GM18870 (cell line): ENCODE measurements around the gene DIS3L2.

Experiments used
- ATAC-seq: cut with Tn5 transposase; IDR thresholded peaks from one replicate; pipeline ENCODE4 v1.9.1; 2021; ENCODE audit warnings: moderate library complexity; ENCODE audit not compliant: unreplicated experiment

Gene DIS3L2, protein sequence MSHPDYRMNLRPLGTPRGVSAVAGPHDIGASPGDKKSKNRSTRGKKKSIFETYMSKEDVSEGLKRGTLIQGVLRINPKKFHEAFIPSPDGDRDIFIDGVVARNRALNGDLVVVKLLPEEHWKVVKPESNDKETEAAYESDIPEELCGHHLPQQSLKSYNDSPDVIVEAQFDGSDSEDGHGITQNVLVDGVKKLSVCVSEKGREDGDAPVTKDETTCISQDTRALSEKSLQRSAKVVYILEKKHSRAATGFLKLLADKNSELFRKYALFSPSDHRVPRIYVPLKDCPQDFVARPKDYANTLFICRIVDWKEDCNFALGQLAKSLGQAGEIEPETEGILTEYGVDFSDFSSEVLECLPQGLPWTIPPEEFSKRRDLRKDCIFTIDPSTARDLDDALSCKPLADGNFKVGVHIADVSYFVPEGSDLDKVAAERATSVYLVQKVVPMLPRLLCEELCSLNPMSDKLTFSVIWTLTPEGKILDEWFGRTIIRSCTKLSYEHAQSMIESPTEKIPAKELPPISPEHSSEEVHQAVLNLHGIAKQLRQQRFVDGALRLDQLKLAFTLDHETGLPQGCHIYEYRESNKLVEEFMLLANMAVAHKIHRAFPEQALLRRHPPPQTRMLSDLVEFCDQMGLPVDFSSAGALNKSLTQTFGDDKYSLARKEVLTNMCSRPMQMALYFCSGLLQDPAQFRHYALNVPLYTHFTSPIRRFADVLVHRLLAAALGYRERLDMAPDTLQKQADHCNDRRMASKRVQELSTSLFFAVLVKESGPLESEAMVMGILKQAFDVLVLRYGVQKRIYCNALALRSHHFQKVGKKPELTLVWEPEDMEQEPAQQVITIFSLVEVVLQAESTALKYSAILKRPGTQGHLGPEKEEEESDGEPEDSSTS

DNA sequence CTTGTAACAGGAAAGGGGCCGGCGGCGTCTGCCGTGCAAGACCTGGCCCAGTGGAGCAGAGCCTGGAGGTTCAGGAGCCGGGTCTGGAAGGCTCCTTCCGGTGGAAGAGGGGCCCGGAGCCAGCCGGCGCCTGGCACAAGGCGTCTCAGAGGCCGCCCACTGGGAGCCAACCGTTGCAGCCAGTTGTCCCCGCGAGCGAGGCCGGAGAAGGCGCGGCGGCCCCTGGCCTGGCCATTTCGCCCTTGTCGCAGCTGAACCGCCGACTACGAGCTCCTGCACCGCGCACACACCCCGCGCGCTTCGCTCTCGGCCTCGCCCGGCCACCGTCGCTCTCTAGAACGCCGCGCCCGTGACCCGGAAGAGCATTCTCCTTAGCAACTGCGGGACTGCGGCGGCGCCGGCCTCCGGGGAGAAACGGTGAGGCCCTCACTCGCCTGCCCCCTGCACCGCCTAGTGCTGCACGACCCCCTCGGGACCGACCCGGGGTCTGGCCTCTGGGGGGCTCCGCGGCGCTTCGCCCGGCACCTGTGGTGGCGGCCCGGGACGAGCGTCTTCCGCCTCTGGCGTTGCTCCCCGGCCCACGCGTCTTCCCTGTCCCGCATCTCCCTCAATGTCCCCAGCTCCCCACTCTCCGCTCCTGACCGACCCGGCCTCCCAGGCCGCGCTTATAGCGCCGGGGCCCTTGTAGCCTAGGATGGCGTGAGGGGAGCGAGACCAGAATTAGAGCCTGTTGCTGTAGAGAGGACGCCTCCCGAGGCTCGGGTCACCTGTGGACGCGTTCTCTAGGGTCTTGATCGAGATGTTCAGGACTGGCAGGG is at the start of gene DIS3L2:
Gene DIS3L2, plus strand, starts transcription at position 365 of the 818 bp plus-strand sequence. CDS start 53,215 bp downstream, outside the sequence.
- ATAC-seq: no peak

DNA sequence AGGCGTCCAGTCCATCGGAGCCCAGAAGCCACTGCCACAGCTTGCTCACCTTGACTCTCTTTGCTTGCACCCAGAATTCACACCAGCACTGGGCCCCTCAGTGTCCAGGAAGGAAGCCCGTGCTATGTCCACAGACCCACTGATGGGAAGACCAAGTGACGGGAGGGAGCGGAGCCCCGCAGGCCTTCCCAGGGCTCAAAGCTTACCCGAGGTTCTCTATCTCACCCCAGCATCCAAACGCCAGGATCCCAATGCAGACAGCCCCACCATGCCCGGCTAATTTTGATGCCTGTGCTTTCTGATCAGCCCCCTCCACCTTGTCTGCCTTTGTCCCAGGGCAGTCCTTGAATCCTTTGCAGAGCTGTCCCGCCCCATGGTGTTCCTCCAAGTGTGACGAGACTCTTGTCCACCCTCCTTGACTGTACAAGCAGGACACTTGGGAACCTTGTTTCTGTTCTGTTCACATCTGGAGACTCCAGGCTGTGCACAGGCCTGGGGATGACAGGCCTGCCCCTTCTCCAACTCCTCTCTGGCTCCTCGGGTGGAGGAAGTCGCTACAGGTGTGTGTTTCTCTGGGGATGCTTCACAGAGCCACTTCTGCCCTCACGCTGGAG is 47.3 kb upstream of the DIS3L2 start:
- no peak for ATAC-seq

DNA sequence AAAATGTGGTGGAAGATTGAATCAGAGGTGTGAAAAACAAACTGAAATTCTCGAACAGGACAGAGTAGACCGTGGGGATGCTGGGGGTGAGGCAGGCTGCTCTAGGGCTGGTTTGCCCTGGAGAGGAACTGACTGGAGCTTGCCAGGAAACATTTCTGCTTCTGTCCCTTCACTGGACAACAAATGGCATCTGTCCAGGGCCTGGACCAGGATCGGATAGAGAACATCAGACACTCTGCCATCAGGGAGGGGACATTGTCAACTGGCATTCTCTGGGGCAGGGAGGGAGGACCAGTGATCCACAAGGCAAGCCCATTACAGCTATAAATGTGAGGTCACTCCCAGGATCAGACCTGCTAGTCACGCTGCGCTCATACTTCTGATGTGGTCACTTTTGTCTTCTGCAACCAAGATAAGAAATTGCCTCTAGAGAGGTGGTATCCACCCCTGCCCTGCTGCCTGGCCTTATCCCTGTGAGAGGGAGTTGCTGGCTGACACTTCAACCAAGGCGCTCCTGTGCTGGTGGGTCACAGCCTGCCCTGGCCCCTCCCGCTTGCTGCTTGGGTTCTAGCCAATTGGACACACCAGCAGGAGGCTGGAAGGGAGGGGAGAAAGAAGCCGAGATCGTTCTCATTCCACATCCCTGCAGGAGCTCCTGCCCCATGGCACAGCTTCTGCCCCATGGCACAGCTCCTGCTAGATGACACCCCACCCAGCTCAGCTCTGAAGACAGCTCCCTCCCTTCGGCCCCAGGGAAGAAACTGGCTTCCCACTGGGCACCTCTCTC is 44.0 kb upstream of the DIS3L2 start:
- no peak for ATAC-seq

DNA sequence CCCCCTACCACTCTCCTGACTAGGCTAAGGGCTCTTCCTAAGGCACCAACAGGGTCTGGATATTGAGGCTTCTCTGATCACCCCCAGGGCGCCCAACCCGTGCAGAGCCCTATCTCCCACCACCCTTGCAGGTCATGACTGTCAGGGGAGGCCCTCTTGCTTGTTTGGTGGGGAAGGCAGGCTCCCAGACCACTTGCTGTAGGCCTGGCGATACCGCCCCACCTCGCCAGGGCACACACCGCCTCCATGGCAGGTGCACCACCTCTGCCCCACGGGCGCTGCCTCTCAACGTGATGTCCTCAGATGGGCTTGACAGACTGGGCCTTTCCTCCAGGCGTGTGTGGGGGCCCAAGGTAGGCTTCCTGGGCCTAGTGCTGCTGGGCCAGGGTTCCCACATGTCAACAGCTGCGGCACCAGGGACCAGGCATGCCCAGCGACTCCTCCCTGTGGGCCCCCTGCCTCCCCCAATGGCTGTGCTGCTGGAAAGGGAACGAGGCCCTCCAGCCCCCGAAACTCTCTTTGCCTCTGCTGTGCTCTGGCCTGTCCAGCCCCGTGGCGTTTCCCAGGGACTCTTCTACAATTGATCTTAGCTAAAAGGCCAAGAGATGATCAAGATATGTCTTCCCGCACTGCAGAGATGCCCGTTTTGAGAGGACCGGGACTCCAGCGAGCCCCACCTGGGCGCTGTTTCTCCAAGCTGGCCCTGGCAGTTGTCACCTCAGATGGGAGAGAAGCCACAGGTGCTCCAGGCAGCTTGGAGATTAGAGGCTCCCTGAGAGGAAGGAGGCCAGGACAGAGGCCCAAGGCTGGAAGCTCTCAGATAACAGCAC is 42.8 kb upstream of the DIS3L2 start:
- no peak for ATAC-seq

DNA sequence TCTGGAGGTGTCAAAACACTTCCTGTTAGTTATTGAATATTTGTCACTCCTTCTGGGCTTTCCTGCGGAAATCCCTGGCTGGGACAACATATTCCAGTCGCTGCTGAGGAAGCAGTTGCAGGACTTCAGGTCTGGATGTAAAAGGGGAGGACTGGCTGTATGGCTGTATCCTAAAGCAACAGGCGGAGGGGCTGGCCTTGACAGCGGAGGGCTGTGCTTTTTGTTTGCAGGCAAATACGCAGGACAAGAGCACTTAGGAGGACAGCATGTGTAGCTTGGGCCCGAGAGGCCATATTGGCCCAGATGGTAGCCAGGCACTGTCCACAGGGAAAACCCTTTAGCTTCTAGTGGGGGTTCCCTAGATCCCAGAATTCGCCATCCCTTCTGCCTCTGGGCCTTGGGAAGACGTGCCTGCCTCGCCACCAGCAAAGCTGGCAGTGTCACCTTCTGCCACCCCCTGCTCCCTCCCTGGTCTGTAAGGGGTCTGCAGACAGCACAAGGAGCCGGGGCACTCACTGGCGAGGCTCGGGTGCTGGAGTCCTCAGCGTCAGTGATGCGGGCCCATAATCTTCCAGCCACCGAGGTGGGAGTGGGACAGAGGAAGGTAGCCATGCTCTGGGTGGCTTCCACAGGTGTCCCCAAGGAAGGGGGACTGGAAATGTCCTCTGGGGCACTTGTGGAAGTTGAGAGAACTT is 42.0 kb upstream of the DIS3L2 start:
- no peak for ATAC-seq

DNA sequence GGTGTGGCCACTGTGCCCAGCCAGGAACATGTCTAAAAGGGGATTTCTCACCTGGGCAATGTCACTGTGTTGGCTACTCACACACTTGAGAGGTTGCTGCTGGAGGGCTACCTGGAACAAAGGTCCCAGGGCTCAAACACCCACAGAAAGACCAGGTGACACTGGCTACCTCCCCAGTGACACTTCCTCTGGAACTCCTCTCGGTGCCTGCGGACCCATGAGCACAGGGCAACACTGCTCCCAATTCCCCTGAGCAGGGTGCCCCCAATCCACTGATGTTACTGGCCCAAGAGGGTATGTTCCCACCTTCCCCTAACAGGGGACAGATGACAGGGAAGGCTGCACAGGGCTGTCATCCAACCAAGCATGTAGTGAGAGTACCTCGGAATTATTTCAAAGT is 41.1 kb upstream of the DIS3L2 start:
- ATAC-seq: no peak

DNA sequence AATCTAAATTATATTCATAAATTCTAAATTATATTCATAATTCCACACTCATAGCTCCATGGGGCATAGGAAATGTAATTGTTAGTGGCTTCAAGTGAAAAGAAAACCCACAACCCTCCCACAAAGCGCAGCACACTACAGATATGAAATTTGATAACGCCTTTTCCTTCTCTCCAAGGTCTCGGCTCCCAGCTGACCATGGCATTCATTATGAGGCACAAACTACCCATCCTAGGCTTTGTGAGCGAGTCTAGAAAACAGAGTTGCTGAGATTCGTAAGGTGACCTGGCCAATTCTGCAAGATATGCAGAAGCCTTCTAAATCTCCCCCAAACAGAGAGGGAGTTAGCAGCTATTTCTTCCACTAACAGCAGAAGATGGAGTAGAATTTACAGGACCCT is 40.7 kb upstream of the DIS3L2 start:
- ATAC-seq: no peak

DNA sequence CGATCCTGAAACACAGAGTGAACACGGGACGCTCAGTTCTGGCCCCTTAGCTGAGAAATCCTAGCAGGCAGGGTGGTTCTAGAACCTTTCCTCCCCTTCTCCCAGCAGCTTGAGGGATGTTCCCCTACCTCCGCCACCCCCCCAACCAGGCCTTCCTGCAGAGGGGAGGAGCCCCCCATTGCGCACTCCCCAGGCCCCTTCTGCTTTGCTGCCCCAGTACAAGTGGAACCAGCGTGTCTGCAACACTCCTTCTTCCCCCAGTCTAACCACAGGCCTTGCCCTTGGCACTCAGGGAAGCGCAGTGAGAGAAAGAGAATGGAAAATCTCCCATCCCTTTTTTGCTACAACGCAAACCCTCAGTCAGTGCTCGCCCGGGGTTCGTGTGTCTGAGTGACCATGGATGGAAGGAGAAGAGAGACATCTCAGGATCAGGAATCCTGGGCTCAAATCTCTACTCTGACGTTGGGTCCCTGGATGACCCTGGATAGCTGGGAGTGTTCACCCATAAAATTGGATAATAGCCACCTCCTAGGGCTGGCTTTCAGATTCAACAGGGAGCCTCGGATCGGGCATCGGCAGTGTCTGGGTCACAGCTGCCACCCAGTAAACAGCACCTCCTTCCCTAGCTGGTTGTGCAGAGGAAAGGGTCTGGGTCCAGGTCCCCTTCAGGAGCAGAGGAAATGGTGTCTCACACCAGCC is 39.1 kb upstream of the DIS3L2 start:
- no peak for ATAC-seq

DNA sequence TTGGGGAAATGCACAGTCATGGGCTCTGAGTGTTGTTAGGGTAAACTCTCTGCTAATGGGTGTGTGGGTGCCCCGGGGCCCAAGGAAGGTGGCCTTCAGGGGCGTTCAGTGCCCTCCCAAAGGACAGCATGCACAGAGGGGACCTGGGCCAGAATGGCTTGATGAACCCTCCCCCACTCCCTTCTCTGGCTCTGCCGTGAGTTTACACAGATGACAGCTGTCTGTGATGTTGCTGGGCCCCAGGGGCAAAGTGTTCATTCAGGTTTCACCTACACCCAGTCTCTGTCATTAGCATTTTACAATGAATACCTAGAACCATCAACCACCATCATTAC is 38.5 kb upstream of the DIS3L2 start:
- no peak for ATAC-seq

DNA sequence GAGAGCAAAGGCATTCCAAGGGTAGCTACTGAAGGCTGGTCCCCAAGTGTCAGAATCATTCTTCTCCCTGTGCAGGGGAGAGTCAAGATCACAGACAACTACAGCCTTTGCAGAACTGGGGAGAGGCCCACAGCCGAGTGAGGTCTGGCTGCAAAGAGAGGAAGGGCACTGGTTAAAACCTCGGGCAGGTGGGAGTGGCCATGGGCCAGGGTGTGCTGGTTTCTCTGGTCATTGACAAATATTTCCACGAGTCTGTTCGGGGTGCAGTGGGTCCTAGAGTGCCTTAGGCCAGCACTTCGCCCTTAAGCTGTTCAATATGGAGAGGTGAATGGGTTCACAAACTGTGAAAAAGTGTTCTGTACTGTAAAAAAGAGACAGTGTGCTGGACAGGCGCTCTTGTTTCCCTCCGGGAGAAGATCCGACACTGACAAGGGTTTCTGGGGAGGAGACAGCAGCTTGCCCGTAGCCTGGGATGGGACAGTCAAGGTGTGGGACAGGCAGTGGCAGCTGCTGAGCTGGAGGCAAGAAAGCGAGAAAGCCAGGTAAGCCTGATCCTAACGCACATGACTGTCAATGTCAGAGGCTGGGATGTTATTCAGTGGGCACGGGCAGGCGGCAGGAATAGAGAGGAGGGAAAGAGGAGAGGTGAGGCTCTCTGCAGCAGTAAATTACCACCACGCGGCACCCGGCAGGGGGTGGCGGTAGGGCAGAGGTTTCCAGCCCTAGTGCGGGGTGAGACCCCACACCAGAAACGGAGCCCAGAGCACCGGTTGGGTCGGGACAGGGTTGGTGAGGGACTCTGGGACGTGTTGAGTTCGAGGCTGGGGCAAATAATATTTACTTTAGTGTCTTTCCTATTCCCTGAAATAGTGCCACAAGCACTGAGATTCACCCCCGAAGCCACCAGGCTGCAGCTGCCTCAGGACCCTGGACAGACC is 37.3 kb upstream of the DIS3L2 start:
- ATAC-seq: no peak

DNA sequence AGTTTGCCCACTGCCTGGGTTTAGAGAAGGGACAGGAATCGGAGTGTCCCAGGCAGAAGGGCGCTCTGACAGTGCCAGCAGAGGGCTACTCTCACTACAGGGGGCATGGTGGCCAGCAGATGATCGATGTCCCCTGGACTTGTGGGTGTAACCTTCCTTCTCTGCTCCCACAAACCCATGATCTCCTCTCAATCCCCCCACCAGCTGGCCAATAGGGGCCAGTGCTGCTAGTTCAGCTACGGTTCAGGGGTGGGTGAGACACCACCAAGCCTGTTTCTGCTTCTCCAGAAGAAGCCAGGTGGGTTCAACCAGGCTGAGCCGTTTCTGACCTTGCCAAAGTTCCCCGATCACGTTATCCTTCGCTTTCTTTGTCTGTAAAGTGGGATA is 36.6 kb upstream of the DIS3L2 start:
- ATAC-seq: no peak

DNA sequence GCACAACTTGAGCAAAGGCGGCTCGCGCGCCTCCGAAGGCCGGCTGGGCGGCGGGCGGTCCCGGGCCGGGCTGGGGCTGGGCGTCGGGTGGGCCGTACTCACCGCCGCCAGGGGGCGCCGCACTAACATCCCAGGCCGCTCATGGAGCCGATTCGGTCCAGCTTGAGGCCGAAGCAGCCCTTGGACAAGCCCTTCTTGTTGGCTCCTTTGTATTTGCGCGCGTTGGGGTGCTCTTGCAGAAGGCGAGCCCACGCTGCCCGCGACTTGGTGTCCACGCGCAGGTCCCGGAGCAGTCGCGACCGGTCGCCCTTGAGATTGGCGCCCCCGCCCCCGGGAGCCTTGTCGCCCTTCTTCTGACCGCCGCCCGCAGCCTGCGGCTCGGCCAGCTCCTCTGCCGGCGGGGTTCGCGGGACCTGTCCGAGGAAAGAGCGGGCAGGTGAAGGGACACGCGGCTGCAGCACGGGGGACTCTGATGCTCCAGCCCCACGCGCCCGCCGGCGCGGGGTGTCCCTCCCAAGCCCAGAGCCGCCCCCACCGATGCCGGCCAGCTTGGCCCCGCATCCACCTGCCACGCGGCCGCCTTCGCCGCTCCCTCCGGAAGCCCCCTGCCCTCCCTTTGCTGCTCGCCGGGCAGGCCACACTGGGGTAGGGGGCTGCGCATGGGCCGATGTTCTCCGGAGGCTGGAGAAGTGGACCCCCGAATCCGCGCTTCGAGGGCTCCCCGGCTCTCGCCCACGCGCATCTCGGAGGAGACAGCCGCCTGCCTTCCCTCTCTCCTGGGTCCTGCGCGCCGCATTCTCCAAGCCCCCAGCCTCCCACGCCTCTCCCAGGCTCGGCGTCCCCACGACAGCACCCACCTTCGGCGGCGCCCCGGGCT is 36.0 kb upstream of the DIS3L2 start:
- ATAC-seq: no peak

DNA sequence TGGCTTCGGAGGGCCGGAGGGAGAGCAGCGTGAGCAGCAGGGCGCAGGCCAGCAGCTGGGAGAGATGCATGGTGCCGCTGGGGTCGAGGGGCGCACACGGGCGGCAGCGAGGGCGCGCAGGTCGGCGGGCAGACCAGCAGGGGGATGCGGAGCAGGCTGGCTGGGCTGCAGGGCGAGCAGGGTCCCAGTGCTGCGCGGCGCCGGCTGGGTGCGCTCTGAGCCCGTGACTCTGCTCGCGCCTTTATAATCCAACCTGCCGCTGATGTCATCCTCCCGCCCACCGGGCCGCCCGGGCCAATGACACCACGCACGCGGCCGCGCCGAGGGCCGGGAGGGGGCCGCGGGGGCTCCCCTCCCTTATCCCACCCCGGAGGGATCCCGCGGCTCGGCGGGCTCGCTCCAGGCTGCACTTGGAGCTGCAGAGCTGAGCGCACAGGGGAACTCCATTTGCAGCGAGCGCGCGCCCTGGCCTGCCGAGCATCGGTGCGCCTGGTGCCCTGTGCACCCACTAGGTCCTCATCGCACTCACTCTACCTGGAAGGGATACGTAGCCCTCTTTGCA is 35.3 kb upstream of the DIS3L2 start, which contains the start of gene NPPC:
Gene NPPC, minus strand, starts transcription at position 217 of the 562 bp plus-strand sequence. Its CDS starts 147 bp downstream, at position 70.
- no peak for ATAC-seq

DNA sequence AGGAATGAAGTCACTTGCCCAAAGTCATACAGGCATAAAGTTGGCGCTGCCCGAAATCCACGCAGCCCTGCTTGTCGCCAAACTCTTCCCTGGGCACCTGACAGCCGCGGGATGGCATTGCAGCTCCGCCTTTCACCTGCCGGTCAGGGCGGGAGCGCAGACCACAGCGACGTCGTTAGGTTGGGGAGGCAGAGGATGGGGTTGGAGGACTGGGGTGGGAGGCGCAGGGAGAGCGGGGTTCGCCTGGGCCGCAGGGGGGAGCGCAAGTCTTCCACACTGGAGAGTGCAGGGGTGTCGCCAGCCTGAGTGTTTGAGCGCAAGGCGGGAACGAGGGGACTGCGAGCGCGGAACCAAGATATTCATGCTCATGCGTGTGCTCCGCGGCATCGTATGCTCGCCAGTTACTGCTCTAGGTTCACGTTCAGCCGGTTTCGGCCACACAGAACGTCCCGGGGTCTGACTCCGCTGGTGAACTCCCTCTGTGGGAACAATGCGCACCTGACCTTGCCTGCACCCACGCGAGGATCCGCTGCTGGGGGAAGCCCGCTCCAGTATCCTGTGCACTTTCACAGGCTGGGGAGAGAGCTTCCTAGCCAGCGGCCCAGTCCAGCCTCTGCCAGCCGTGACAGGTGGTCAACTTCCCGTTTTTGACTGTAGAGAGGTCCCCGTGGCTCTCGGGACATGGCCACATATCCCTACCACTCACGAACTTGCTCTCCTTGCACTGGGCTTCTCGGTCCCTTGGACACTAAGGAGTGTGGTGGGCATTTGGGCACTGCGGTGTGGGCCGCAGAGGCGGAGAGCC is 34.5 kb upstream of the DIS3L2 start:
- no peak for ATAC-seq

DNA sequence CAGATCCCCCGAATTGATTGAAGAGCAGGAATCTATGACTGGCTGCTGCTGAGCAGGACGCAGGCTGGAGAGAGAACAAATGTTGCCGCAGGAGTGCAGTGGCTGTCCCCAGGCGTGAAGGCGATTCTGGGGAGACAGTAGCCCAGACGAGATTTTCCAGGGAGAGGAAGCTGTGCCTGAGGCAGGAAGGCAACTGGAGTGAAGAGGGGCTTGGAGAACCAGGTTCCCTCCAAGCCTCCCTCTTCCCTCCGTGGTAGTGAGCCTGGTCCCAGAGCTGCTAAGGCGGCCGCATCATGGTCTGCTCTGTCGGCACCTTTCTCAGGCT is 34.0 kb upstream of the DIS3L2 start:
- no peak for ATAC-seq
